Measurements from ENCODE around the gene RAP1B.

GRCh38 chr12:68647507-68647906 lies 36.8 kb downstream of the RAP1B start:
- TF ChIP-seq CTCF (IDR thresholded peaks at IDR 0.05) (no peak), POLR2A (IDR thresholded peaks at IDR 0.05) (no peak), EP300 (IDR thresholded peaks at IDR 0.05; ENCODE audit: low read depth) (no peak)
